Right ventricle myocardium superior (tissue), 1 donor: ENCODE results near the gene CLCNKA. TPM values are rescaled to one million over a fixed set of nuclear protein-coding genes. Genes with fewer than 3 reads are reported as not detected.
A peak's percentile ranks its signal among the peaks of the same experiment; 100 is the strongest.

Experiments
- ATAC-seq: fragments of 200-7000 bp; cut with Tn5 transposase; one replicate; pipeline ENCODE4 v1.9.1; 2020; ENCODE audit warnings: mild to moderate bottlenecking; ENCODE audit not compliant: poor library complexity
- DNase-seq: peaks from one replicate; pipeline ENCODE4 v3.0.0-alpha.2; 2020
- intact Hi-C: fragments of 100-400 bp; cut with DNase I; formaldehyde crosslinking; loops from one replicate; pipeline ENCODE4 v1.11.2; 2022
- total RNA-seq: library from RNA; stranded (reverse); fragmentation: NEBNext Ultra II Directional; extraction: Animal tissue kit (Norgen Biotek cat#: 25700); gene quantifications from one replicate; pipeline ENCODE4 v1.2.1, GENCODE V29; 2021
- donor health status: DM: no; HTN: yes; CAD: no; lungs with severe emphysema.

Gene CLCNKA
- total RNA-seq, 1 donor from 2014 or later, result 0.35 TPM

GRCh38 chr1:16081636-16082035 is 59.8 kb downstream of the CLCNKA start:
- intact Hi-C loops, result loop anchor here (2.0 to 5.0 kb wide), 3 partner anchors 73 to 276 kb away; no protein-coding TSS in a partner anchor
- DNase-seq, result no peak
- no peak for ATAC-seq

DNA sequence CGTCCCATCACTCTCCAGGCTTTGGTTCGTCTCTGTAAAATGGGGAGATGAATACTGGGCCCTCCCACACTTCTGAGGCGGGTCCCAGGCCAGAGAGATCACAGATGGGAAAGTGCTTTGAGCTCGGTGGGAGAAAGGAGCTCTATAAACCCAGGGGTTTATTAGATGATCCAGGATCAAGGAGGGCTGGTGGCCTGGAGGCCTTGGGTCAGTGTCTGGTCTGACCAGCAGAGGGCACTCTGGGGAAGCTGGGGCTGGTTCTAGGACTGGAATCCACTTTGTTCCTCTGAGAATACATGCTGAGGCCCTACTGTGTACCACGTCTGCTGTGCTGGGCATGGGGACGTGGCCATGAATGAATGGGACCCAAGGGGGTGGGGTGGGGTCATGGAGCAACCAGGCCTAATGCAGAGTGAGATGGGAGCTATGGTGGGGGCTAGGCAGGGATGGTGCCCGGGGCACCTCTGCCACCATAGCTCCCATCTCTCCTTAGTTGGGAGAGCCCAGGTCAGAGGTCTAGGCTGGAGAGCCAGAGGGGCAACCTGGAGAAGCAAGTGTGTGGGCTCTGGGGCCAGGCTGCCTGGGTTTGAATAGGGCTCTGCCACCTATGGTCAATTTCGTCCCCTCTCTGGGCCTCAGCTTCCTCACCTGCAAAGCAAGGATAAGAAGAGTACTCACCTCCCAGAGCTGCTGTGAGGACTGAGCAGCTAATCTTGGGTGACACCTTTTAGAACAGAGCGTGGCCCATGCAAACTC is 60.6 kb downstream of the CLCNKA start:
- ATAC-seq, result peak; percentile 56
- peak; percentile 80 for DNase-seq
- intact Hi-C loops, result loop anchor here (5.0 kb wide), 2 partner anchors 160 to 275 kb away; no protein-coding TSS in a partner anchor

DNA sequence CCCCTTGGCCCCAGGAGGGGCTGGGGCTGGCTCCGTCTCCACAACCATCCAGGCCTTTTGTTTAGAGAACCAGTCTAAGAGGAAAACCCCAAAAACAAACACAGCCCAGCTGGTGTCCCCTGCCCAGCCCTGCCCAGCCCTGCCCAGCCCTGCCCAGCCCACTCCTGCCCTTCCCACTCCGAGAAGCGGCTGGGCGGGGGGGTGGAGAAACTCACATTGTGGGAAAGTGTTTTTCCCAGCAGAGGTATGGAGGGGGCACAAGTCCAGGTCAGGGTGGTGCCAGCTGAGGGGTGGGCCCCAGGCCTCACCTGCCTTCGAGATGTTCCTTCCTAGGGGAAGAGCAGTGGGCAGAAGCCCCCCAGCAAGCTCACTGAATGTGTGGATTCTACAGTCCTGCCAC is 61.6 kb downstream of the CLCNKA start:
- no peak for ATAC-seq
- intact Hi-C loops, result loop anchor here (5.0 kb wide), 2 partner anchors 159 to 274 kb away; no protein-coding TSS in a partner anchor
- DNase-seq, result no peak

Other genes with a start within 250 kb of the CLCNKA start
- 6.1 TPM for gene UQCRHL, start 214.4 kb upstream of the CLCNKA start, total RNA-seq
- gene SPEN, start 174.3 kb upstream of the CLCNKA start, total RNA-seq, result 20.3 TPM
- gene ZBTB17, start 45.9 kb upstream of the CLCNKA start, total RNA-seq, result 21.2 TPM
- gene SRARP, start 17.8 kb upstream of the CLCNKA start, total RNA-seq, result 0.59 TPM
- gene HSPB7, start 4.0 kb upstream of the CLCNKA start, total RNA-seq, result 3,577 TPM
- gene CLCNKB, start 21.7 kb downstream of the CLCNKA start, total RNA-seq, result 2.5 TPM
- 4.5 TPM for gene FAM131C, start 51.6 kb downstream of the CLCNKA start, total RNA-seq
- 7.3 TPM for gene EPHA2, start 134.0 kb downstream of the CLCNKA start, total RNA-seq
- gene ARHGEF19, start 190.6 kb downstream of the CLCNKA start, total RNA-seq, result 1.8 TPM
- gene CPLANE2, start 215.1 kb downstream of the CLCNKA start, total RNA-seq, result 10.1 TPM